ENCODE measurements around the gene JPT2.
"Not testable (repeated sequence)": the region's sequence is repeated elsewhere in the genome, so short reads cannot be mapped to it uniquely, and the experiment has no call there.

Gene JPT2

DNA sequence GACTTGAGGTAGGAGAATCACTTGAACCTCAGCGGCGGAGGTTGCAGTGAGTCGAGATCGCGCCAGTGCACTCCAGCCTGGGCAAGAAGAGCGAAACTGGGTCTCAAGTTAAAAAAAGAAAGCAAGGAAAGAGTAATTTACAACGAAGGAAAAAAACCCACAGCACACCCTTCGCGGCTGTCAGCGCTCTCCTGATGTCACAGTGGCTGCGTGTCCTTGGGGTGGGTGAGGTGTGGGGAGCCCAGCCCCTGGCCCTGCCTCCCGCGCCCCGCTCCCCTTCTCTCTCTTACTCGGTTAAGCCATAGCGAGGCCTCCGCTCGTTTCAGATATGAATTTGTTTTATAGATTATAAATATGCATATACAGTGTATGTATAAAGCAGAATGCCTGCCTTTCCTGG lies 740 bp upstream of the JPT2 start:
- DNase-seq = no peak

DNA sequence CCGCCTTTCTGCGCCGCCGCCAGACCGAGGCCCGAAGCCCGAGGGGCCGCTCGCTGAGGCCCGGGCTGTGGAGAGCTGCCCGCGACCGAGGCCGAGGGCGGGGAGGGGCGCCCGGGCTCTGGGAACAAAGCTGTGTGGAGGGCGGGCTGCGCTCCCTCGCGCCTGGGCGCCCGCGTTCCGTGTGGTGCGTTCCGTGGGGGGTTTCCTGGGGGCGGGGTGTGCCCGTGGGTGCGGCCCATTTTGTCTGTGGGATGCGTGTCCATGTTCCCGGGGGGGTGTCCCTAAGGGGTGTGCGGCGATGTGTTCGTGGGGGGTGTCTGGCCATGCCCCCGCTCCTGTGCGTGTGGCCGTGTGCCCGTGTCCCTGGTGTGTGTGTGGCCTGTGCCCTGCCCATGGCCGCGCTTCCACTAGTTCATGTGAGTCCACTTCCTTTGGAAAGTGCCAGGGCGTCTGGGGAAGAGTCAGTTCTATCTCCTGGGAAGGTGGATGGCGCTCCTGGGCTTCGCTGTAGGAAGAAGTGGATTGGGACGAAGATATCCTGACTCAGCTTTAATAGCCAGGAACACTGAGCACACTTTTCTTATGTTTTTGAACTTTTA lies 520 bp downstream of the JPT2 start:
- DNase-seq = peak; percentile 14

DNA sequence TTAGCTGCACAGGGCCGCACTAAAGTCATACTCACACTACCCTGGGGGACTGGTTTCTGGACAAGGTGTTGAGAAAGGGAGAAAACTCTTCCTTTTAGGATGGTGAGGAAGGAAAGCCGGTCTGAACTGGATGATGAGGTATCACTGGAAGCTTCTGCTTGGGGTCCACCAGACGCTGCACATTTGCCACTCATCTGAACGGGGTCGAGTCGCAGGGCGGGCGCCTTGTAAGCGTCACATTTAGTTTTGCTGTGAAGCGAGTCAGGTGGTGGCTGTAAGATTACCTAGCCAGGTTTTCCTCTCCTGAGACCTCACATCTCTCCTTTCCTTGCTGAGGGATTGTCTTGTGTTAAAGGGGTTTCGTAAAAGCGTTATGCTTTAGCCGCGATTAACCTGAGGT lies 2.3 kb downstream of the JPT2 start:
- DNase-seq = no peak

DNA sequence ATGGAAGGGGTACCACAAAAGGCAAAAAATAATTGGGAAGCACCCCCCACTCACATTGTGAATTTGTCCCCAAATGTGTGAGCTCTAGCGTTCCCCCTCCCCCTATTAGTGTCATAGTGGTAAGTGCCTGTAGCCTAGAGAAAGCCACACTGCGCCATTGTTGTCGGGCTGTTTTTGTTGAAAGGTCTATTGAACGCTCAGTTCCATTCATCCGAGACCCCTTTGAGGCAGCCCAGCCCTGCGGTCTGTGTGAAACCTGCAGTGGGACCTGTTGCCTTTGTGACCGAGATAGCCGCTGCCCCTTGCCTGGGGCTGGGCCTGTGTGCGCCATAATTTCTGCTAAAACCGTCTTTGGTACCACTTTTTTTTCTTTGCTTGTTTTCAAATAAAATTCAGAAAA lies 3.0 kb downstream of the JPT2 start:
- DNase-seq = no peak

DNA sequence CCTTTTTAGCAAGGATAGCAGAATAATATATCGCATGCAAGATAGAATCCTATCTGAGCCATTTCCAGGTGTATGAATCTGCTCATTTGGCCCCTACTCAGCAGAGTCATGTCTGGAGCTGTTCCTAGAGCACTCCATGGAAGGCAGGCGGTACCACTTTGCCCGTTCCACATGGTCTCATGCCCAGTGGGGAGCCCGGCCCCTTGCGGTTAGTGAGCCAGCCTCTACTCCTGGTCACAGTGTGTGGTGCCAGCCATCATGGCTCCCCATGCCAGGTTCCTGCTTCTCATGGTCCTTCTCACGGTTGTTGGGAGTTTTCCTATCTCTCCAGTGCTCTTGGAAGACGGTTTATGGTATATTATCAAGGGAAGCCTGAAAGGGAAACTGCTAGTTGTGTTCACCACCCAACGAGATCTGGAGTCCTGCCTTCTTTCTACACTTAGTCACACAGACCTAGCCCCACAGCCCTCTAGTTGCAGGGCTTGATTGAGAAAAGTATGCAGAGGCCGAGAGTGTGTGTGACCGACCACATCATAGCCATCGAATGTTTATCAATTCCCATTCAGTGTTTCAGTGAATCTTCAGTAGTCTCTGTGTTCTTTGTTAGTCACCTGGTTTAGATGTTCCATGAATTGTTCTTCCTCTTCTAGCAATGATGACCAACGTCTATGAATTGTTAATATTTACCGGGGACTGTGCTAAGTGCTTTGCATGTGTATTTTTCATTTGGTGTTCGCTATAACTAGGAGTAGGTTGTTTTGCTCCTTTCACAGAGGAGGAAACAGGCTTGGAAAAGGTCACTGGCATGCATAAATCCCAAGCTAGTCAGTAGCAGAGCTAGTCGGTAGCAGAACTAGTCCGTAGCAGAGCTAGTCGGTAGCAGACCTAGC lies 9.6 kb downstream of the JPT2 start:
- DNase-seq = no peak

DNA sequence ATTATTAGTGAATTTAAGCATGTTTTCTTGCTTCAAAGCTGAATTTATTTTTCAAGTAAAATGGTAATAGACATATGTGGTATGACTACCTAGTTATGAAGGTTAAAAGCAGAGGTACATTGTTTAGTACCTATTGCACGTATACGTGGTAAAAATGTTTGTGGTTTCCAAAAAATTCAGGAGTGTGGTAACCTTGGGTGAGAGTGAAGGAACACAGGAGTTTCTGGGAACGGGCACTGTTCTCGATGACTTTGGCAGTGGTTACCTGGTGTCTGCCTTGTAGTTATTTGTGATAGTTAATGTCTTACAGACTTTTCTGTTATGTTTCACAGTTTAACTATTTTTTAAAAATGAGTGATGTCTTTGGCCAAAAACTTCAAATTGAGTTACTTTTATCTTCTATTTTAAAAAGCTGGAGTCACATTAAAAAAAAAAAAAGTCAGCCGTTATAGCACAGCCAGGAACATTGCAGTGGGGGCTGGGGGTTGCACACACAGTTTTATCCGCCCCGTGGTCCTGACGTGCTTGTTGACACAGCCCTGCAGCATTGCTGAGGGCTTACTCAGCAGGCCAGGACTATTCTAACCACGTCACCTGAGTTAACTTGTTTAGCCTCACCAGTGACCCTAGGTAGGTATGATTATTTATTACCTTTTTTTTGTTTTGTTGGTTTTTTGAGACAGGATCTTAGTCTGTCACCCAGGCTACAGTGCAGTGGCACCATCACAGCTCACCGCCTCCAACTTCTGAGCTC lies 10.9 kb downstream of the JPT2 start:
- no peak for DNase-seq

DNA sequence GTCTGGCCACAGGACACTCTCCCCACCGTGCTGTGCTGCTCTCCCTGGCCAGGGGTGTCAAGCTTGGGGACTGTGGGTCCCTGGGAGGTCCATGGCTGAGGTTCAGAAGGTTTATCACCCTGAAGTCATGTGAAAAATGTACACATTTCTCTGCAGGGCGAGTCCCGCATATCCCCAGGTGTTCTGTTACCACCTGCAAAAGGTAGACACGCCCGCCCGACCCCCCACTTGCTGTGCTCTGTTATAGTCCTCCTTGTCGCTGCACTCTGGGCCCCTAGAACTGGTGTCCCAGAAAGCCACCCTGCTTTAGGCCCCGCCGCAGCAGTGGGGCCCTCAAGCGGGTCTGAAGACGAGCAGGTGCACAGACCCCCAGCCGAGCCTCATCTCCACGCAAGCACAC lies 11.8 kb downstream of the JPT2 start:
- no peak for DNase-seq

DNA sequence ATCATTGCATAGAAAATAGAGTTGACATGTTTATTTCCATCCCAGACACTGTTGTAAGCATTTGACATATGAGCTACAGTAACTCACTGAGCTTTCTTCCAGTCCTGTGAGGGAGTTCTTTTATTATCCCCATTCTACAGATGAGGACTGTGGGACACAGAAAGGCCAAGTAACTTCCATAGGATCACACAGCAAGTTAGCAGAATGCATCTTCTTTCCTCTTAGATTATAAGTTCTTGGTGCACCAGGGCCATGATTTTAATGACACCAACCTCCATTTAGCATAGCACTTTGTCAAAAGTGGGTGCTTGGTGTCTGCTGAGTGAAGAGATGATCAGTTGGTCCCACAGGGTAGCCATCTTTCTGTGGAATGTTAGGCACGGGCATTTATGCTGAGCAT lies 12.7 kb downstream of the JPT2 start:
- DNase-seq = no peak

DNA sequence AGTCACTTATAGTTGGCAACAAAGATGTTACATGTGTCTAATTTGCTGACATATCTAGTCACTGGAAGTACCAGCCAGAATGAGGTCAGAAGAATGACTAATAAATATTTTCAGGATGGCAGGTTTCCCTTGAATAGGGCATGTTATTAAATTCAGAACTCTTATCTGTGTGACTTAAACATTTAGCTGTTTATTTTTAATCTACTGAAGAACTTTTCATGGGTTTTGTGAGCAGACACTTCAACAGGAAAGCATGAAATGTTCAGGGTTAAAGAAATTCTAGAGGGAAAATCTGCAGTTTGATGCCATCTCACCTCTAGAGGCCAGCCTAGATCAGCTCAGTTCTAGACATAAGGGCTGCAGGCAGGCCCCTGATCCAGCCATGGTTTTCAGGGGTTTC lies 13.2 kb downstream of the JPT2 start:
- no peak for DNase-seq

DNA sequence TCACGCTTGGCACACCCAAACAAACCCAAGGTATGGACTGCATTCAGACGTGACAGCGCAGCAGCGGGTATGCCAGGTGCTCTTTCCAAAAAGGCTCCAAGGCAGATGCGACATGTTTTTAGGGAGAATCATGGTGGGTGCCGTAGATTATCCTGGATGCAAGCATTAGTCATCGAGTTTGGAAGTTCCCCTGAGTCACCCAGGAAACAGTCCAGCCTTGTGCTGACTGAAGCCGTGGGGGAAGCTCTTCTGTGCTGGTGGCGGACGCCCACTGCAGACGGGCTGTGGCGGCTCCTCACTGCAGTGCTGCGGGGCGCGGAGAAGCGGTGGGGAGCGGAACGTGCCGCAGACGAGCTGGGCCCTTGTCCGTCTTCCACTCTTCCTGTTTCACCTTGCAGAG lies 13.9 kb downstream of the JPT2 start:
- DNase-seq = no peak

DNA sequence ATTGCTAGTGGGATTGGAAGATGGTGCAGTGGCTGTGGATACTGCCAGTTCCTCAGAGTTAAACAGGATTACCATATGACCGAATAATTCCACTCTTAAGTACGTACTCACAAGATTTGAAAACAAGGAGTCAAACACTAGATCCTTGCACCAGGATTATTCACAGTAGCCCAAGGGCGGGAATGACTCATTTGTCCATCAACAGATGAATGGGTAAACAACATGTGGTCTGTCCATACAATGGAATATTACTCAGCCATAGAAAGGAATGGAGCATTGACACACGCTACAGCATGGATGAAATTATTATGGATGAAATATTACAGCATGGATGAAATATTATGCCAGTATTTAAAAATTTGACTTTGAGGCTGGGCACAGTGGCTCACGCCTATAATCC lies 18.8 kb downstream of the JPT2 start:
- DNase-seq = no peak

DNA sequence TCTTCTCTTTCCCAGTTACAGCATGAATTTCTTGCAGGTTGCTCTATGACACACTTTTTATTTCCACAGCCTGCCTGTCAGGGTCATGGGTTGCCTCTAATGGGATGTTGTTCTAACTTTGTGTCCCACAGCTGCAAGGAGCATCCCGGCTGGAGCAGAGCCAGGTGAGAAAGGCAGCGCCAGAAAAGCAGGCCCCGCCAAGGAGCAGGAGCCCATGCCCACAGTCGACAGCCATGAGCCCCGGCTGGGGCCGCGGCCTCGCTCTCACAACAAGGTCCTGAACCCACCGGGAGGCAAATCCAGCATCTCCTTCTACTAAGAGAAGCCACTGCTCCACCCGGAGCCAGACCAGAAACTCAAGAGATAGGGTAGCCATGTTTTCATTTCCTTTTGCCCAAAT lies 20.6 kb downstream of the JPT2 start:
- DNase-seq = no peak

DNA sequence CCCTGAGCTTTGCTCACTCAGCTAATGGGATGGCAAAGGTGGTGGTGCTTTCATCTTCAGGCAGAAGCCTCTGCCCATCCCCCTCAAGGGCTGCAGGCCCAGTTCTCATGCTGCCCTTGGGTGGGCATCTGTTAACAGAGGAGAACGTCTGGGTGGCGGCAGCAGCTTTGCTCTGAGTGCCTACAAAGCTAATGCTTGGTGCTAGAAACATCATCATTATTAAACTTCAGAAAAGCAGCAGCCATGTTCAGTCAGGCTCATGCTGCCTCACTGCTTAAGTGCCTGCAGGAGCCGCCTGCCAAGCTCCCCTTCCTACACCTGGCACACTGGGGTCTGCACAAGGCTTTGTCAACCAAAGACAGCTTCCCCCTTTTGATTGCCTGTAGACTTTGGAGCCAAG lies 22.2 kb downstream of the JPT2 start:
- no peak for DNase-seq

DNA sequence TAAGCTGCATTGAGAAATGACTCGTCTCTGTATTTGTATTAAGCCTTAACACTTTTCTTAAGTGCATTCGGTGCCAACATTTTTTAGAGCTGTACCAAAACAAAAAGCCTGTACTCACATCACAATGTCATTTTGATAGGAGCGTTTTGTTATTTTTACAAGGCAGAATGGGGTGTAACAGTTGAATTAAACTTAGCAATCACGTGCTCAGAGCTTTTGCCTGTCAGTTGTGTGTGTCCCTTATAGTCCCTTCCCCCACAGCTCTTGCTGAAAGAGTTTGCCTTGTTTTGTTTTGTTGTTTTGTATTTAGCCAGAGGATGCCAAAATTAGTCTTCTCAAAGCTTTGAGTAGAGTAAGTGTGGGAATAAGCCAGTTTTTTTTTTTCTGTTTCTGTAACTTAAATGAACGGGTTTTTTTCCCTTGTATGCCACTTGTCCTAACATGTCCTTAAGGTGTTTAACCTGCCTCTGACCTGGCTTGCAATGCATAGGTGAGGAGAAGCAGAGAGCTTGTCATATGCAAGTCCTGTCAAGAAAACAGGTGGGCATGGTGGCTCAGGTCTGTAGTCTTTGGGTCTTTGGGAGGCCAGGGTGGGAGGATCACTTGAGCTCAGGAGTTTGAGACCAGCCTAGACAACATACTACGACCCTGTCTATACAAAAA lies 23.3 kb downstream of the JPT2 start:
- no peak for DNase-seq

DNA sequence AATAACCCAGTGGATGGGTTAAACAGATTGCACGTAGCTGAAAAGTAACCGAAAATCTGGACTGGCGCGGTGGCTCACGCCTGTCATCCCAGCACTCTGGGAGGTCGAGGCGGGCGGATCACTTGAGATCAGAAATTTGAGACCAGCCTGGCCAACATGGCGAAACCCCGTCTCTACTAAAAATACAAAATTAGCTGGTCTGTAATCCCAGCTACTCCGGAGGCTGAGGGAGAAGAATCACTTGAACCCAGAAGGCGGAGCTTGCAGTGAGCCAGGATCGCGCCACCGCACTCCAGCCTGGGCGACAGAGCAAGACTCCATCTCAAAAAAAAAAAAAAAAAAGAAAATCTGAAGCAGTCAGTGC lies 27.2 kb downstream of the JPT2 start:
- DNase-seq = not testable (repeated sequence)

DNA sequence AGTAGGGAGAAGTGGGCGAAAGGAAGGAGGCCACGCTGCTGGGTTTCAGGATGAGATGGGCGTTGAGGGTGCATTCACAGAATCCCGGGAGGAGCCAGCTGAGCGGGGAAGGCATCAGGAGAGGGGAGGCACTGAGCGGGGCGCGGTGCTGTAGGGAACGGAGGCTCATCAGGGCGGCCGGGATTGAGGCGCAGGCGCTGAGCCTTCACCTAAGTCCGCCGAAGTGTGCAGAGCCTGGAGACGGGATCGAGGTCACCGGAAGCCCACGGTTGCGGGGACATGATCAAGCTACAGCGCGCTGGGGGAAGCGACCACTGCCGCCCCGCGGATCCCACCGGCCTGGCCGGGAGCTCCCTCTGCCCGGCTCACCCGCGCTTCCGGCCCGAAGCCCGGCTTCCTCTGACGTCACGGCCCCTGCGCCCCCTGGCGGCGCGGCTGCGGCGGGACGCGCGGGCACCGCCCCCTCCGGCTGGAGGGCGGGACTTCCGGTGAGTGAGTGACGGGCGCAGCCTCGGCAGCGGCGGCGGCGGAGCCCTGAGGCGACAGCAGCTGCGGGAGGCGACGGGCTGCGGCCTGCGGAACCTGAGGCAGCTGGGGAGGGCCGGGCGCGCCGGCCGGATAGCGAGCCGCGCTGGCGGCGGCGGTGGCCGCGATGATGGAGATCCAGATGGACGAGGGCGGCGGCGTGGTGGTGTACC lies 27.8 kb downstream of the JPT2 start, which contains the start of gene MAPK8IP3:
Gene MAPK8IP3 (plus strand): TSS at position 508 of the 698 bp plus-strand sequence. CDS start 145 bp downstream, at position 653.
- DNase-seq = peak; percentile 84

DNA sequence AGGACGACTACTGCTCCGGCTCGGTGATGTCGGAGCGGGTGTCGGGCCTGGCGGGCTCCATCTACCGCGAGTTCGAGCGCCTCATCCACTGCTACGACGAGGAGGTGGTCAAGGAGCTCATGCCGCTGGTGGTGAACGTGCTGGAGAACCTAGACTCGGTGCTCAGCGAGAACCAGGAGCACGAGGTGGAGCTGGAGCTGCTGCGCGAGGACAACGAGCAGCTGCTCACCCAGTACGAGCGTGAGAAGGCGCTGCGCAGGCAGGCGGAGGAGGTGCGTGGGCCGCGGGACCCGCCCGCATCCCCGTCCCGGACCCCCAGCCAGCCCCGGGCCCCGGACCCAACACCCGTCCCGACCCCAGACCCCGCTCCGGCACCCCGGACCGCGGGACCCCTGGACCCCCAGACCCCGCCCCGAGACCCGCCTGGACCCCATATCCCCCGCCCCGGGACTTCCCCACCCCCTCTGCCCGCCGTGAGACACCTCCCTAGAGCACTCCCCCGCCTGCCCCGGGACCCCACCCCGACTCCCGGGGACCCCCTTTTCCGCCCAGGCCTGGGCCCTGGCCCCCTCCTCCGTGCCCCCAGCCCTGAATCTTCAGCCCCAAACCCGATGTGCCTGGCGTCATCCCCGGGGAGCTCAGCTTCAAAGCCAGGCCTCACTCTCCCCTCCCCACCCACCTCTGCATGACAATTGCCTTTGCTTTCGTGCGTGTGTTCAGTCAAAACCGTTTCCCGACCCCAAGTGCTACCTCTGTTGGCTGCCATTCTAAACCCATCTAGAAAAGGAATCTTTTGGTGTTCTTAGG lies 28.5 kb downstream of the JPT2 start:
- peak; percentile 18 for DNase-seq

DNA sequence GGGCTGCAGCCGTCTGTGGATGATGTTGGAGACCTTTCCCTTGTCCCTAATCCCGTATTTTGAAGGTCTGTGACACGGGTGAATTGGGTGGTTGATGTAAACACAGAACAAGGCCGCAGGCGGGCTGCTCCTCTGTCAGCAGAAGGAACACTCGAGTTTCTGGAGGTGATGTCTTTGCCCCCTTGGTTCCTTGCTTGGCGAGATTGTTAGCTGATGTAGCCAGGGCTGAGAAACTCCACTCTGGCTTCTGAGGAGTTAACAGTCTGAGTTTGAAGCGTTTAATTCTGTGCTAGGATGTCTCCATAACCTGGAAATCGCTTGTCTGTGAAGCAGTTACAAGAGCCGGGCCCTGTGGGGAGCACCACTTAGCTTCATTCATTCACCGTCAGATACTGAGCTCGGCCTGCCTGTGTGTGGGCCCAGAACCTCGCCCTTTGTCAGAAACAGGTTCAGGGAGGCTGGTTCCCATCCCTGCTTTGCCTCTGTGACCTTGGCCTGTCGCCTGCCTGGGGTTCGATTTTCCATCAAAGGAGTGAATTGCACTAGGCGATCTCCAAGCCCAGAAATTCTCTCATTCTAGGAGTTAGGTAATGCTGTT lies 29.2 kb downstream of the JPT2 start:
- DNase-seq = no peak

DNA sequence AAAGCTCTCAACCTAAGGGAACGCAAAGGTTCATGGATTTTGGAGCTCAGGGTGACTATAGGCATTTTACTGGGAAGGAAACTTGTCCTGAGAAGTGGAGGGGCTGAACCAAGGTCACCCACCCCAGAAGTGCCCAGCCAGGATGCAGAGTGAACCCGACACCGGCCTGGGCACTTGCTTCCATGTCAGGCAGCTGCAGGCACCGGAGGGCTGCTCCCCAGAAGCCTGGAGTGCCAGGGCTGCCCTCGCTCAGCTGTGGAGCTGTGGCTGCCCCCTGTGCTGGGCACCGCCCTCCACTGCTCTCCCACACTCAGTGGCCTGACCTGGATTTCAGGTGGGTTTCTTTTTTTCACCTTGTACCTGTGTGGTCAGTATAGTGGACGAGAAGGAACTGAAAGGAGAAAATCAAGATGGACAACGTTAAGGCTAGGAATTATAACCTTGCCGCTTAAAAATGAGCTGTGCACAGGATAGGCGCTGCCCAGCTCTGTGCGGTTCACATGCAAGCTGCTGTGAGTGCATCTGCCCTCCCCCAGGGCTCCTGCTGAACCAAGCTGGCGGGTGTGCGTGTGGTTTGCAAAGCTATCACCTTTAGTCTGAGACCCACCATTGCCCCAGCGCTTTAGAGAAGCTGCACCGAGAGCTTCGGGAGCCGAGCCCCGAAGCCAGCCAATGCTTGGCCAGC lies 30.1 kb downstream of the JPT2 start:
- no peak for DNase-seq

DNA sequence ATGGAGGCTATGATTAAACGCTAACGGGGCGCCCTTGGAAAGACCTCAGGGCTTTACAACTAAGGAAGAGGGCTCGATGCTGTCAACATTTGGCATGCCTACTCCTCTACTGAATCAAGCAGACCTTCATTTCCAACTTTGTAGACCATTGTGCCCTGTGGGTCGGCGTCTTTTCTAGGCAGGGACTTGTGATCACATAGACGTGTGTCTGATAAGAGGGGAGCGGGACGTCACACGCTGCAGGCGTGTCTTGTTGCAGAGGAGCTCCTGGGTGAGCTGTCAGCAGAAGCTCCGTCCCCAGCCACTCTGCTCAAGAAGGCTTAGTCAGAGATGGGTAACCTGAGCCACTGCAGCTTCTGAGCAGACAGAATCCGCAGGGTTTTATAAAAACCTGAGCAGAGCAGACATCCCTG lies 30.7 kb downstream of the JPT2 start:
- no peak for DNase-seq

DNA sequence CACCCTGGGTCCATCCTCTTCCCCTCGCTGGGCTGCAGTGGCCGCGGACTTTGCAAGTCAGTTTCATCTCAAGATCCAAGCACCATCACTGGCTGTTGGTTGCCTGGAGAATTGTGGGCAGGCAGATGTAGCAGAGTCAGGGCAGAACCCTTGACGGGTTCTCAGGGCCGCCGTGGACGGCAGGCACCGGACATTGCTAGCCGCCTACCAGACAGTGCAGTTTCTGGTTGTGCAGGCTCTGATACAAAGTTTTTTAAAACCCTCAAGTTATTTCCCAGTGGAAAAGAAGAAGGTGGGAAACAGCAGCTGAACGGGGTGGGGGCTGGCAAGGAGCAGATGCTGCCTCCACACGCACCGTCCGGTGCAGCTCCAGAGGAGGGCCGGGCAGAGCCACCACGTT lies 31.3 kb downstream of the JPT2 start:
- DNase-seq = no peak

All from NCI-H1436 (cell line).